NCI-H774 (cell line): ENCODE data around the gene FEZF1.
A peak's percentile ranks its signal among the peaks of the same experiment; 100 is the strongest.
"Not testable (repeated sequence)": the region's sequence is repeated elsewhere in the genome, so short reads cannot be mapped to it uniquely, and the experiment has no call there.

Source experiments
- DNase-seq: peaks from one replicate; lab custom pipeline; 2025; lab: John Stamatoyannopoulos, UW

The FEZF1 gene

DNA sequence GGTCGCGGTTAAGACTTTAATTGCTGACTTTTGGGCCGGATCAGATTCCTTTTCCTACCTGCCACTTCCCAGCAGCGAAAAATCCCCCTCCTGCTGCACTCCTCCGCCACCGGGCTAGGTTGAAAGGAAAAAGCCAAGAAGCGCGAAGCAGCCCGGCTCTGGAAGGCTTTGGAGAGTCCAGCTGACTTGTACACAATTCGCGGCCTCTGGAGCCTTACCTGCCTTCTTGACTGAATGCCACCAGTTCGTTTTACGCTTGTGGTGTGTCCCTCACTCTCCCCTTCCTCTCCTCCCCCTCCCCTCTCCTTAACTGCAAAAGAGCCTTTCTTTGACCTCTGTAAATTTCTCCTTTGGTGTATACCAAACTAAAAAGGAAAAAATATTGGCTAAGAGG, 2.7 kb upstream of the FEZF1 start:
- DNase-seq: no peak

DNA sequence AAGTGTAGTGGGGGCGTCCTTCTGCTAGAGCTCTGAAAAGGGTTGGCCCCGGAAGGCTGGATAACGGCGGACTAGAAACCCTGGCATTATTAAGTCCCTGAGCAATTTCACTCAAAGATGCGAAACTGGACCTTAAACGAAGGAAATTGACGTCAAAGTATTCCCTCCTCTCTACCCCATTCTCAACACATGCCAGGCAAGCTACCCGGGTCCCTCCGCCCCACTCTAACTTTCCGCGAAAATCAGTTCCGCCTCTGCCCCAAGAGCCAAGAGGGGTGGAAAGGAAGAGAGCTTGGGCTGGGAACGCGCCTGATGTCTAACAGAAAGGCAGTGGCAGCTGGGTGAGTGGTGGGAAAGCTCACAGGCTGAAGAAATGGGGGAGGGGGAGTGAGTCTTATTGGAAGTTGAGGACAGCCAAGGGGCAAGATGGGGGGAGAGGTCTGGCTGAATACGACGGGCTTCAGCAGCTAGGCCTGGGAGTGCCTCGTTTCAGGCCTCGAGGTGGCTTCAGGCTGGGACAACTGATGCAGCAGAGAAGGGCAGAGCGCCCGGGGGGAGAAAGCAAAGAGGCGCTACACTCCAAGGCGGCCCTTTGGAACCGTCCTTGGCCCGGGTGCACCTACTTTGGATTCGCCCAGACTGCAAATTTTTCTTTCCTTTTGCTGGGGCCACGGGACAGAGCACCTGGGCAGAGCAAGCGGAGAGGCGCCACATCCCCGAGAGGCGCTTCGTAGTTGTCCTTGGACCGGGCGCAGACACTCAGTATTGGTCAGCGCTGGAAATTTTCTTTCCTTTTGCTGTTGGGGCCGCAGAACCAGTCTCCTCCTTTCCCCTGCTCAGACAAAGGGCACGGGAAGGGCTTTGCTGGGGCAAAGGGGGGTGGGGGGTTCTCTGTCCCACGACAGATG, 2.0 kb upstream of the FEZF1 start:
- no peak for DNase-seq

DNA sequence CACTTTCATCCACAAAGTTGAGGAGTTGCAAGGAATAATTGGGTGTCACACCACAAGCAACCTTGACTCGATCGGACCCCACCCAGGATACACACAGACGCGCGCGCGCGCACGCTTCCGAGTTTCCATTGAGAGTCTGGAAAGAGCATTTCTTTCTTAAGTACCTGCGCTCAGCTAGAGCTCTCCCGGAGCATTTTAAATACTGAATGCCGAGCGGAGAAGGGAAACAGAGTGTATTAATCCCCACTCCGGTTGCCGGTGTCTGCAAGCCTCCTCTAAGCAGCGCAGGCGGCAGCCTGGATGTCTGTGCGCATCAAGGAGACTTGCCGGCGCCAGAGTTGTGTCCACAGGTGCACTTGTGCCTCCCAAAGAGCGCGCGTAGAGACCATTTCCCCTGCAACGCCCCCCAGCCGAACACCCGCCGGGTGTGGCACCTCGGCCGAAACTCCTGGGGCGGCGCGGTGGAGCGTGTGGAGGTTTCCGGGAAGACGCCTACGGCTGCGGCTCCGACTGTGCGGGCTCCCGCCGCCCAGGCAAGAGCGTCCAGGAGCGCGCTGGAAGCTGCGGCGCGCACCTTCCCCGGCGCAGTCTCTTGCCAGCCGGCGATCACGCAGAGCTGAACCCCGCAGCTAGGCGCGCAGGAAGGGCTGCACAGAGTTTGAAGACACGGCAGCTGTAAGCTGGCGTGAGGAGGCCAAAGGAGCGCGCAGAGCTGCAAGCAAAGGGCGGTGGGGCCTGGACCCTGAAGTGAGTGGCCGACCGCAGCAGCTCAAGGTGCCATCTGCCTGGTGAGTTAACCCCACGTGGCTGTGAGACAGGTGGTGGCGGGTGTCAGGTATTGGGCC, 1.1 kb upstream of the FEZF1 start:
- DNase-seq: peak; percentile 45

GRCh38 chr7:122304996-122305421, 459 bp upstream of the FEZF1 start:
- DNase-seq: peak; percentile 37

GRCh38 chr7:122303531-122304318, 825 bp downstream of the FEZF1 start:
- DNase-seq: no peak

DNA sequence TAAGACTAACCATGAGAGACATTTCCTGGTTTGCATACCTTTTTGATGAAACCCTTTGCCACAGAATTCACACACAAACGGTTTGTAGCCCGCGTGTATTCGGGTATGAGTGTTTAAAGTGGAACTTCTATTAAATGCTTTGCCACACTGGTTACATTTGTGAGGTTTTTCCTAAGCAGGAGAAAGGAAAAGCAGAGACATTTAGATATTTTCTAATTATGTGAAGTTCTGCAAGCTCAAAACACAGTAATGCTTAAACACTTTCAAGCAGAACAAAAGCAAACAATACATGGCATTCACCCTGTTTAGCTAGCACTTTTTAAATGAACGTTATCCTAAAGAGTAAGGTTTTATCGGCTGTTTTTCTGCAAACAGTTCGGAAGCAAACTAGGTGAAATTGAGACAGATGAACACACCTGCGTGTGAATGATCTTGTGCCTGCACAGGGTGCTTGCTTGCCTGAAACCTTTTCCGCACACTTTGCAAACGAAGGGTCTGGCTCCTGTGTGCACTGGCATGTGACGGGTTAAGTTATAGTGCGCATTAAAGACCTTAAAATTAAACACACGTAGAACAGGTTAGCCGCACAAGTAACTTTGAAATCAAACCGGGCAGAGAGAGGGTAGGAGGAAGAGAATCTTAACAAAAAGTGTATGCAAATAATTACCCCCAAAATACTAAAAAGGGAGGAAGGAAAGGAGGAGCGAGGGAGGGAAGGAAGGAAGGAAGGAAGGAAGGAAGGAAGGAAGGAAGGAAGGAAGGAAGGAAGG, 1.6 kb downstream of the FEZF1 start:
- DNase-seq: no peak

GRCh38 chr7:122301858-122302760, 2.4 kb downstream of the FEZF1 start:
- DNase-seq: no peak

DNA sequence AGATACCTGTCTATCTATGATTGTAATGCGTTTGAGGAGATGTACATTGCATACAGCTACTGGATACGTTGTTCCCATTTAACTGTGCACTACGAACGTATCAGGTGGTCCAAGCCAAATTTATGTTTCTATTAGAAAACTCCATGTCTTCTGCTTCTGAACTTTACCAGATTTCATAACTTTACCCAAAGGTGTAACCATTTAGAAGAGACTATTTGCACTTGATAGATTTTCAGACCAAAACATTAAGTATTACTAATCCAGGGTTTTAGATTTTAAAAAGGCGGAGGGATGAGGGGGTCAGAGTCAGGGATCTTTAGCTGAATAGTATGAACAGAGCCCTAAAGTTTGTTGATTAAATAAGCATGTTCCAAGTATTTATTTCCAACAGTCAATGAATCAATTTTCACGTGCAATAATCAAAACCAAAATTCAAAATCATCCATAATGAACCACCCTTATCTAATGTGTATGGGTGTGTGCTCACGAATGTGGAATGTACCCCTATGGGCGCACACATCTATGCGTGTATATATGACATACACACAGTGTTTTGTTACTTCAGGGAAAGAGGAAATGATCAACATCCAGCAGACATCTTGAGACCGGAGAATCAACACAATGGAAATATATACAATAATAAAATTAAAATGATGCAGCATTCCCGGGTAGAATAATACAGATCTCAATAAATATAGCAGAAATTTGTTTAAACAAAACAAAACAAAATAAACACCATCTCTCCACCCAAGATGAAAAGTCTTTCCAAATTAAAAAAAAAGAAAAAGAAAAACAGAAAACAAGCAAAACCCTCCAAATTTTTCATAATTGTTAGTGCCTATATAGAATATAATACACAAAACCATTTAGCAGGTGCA, 3.4 kb downstream of the FEZF1 start:
- DNase-seq: no peak

- no peak for DNase-seq
Observed at GRCh38 chr7:122300211-122300932, 4.2 kb downstream of the FEZF1 start.

- DNase-seq: no peak
Observed at GRCh38 chr7:122299624-122300210, 4.8 kb downstream of the FEZF1 start.

GRCh38 chr7:122298618-122299017, 5.9 kb downstream of the FEZF1 start:
- no peak for DNase-seq

- no peak for DNase-seq
Observed at GRCh38 chr7:122298131-122298530, 6.4 kb downstream of the FEZF1 start.

DNA sequence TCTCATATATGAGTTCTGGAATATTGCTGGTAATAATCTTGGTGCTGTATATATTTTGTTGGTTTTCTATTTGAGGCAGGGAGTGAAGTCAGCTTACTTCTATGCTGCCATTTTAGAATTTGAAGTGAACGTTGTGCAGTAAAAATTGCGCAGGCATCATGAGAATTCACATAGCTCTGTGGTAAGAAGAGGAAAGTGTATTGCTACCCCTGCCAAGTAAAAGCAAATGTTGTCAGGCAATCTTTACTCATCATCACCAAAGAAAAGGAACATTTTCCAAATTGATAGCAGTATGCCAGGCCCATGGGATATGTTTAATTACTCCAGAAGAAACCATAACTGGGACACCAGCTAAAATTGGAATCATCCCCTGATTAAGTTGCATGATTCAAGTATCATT, 13.4 kb downstream of the FEZF1 start:
- DNase-seq: no peak

- no peak for DNase-seq
Observed at GRCh38 chr7:122290476-122290875, 14.1 kb downstream of the FEZF1 start.

GRCh38 chr7:122289426-122289825, 15.1 kb downstream of the FEZF1 start:
- DNase-seq: no peak

DNA sequence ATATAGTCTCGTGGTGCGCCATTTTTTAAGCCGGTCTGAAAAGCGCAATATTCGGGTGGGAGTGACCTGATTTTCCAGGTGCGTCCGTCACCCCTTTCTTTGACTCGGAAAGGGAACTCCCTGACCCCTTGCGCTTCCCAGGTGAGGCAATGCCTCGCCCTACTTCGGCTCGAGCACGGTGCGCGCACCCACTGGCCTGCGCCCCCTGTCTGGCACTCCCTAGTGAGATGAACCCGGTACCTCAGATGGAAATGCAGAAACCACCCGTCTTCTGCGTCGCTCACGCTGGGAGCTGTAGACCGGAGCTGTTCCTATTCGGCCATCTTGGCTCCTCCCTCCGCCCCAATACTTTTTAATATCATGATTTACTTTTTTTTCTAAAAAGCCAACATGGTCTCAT, 19.9 kb downstream of the FEZF1 start:
- not testable (repeated sequence) for DNase-seq

- no peak for DNase-seq
Observed at GRCh38 chr7:122273117-122273516, 31.4 kb downstream of the FEZF1 start.

DNA sequence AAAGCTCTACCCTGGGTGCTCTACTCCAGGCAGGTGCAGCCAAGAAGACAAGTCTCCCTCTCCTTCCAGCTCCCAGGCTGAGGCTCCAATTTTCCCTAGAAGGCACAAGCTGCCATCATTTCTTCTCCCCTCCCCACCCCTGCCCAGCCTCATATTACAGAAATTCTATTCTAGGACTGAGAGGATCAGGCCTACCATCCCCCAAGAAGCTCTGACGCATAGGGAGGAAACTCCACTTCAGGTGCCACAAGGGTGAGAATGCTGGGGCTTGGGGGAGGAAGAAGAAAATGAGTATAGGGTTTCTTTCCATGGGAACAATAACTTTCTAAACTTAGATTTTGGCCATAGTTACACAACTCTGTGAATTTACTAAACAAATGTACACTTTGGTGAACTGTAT, 35.3 kb downstream of the FEZF1 start:
- no peak for DNase-seq
